22Rv1 (cell line): Measurements from ENCODE around the gene ETV3L.

Experiments
- CTCF ChIP-seq: fragments of 450-650 bp; IDR thresholded peaks from 2 replicates; pipeline ENCODE4 v1.5.1; 2017; ENCODE audit warnings: mild to moderate bottlenecking
- ZFX ChIP-seq: fragments of 450-650 bp; IDR thresholded peaks from 2 replicates; pipeline ENCODE4 v1.6.1; 2017; ENCODE audit warnings: antibody characterized with exemption, borderline replicate concordance

DNA sequence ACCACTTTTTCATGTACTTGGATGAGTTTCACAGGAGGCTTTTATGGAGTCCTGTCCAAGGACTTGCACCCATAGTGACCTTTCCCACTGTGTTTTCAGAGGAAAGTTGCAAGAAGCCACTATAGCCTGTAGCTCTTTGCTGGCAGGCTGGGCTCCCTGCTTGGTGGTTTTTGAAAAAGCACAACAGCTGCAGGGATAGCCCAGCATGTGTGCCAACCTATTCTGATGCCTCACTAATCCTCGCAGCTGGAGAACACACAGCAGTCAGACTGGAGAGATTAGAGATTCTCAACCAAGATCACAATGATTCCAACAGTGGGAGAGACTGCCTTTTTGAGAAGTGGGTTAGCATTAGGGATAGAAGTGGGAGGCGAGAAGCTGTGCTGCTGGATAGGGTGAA is 30.0 kb downstream of the ETV3L start:
- no peak for TF ChIP-seq CTCF
- TF ChIP-seq ZFX = no peak
